Nucleus accumbens (tissue), 56 donors: Measurements from ENCODE around the gene KRT85.

Experiments used
- DNase-seq, 56 donors: peaks; one replicate each; lab custom pipeline; 2025; lab: John Stamatoyannopoulos, UW

Gene KRT85

GRCh38 chr12:52369809-52370208 lies 2.5 kb upstream of the KRT85 start:
- no peak for DNase-seq

- DNase-seq, result no peak
Observed at GRCh38 chr12:52369211-52369610, 1.9 kb upstream of the KRT85 start.

- DNase-seq, result no peak
Observed at GRCh38 chr12:52368508-52368907, 1.2 kb upstream of the KRT85 start.

GRCh38 chr12:52367876-52368275 lies 595 bp upstream of the KRT85 start:
- DNase-seq, result no peak

- no peak for DNase-seq
Observed at GRCh38 chr12:52364901-52365489, 2.3 kb downstream of the KRT85 start.

- no peak for DNase-seq
Observed at GRCh38 chr12:52364061-52364460, 3.2 kb downstream of the KRT85 start.

GRCh38 chr12:52363111-52363679 lies 4.1 kb downstream of the KRT85 start:
- no peak for DNase-seq

GRCh38 chr12:52362118-52362726 lies 5.1 kb downstream of the KRT85 start:
- DNase-seq, result no peak

- DNase-seq, result no peak
Observed at GRCh38 chr12:52361553-52361952, 5.7 kb downstream of the KRT85 start.

- peak in 2 of 56 donors; percentile 9 to 15 for DNase-seq
Observed at GRCh38 chr12:52360663-52361271, 6.5 kb downstream of the KRT85 start.

GRCh38 chr12:52360106-52360662 lies 7.1 kb downstream of the KRT85 start:
- no peak for DNase-seq

GRCh38 chr12:52359621-52360061 lies 7.6 kb downstream of the KRT85 start:
- DNase-seq, result no peak

- DNase-seq, result no peak
Observed at GRCh38 chr12:52358575-52359350, 8.5 kb downstream of the KRT85 start.

GRCh38 chr12:52356762-52357580 lies 10.3 kb downstream of the KRT85 start:
- no peak for DNase-seq

GRCh38 chr12:52356031-52356761 lies 11.1 kb downstream of the KRT85 start:
- no peak for DNase-seq

GRCh38 chr12:52355176-52355575 lies 12.1 kb downstream of the KRT85 start:
- DNase-seq, result no peak

- DNase-seq, result no peak
Observed at GRCh38 chr12:52354200-52354599, 13.1 kb downstream of the KRT85 start.

GRCh38 chr12:52353766-52354165 lies 13.5 kb downstream of the KRT85 start:
- no peak for DNase-seq

- DNase-seq, result no peak
Observed at GRCh38 chr12:52352951-52353350, 14.3 kb downstream of the KRT85 start.
